ENCODE data around the gene LHPP.

The LHPP gene

DNA sequence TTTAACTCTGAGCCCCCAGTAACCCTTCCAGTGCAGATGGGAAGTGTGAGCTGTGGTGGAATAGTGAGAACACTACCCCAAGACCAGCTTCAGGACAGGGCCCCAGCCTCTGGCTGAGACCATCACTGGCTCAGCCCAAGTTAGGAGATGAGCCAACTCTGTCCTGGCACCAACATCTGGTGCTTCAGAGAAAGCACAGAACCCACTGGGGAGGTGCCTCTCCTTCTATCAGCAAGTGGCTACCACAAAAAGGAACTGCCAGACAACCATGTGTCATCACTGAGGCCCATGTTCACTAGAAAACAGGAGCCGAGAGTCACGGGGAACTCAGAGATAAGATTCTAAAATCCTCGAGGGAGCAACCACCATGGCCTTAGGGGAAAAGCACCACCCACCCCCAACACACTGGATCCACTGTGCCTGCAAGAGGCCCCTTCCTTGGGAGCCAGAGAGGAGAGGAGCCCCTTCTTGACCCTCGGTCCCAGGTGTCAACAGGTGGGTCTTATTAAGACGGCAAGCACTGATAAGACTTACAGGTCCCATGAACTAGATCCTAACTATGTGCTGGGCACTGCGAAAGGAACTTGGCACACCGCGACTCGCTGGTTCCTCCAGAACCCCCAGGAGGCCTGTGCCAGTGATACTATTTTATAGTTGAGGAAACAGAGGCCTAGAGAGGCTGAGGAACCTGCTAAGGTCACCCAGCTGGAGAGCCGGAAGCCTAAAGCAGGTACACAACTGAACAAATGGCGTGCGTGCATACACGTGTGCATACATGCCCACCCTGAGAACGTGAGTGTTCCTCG, 179.9 kb downstream of the LHPP start:
- TF ChIP-seq TCF4 (CRISPR knock-in tag; IDR thresholded peaks at IDR 0.05; ENCODE audit: borderline replicate concordance) (peak; percentile 35; the same call in 1 of the 2 replicates), ZNF70 (CRISPR knock-in tag; IDR thresholded peaks at IDR 0.05) (no peak), ARNTL (CRISPR knock-in tag; IDR thresholded peaks at IDR 0.05; ENCODE audit: borderline replicate concordance, low read depth) (no peak), ZFP30 (CRISPR knock-in tag; IDR thresholded peaks at IDR 0.05) (no peak), ZFP3 (CRISPR knock-in tag; IDR thresholded peaks at IDR 0.05) (no peak), ZNF8 (CRISPR knock-in tag; IDR thresholded peaks at IDR 0.05) (no peak)
- TF ChIP-seq, protein P1, sequence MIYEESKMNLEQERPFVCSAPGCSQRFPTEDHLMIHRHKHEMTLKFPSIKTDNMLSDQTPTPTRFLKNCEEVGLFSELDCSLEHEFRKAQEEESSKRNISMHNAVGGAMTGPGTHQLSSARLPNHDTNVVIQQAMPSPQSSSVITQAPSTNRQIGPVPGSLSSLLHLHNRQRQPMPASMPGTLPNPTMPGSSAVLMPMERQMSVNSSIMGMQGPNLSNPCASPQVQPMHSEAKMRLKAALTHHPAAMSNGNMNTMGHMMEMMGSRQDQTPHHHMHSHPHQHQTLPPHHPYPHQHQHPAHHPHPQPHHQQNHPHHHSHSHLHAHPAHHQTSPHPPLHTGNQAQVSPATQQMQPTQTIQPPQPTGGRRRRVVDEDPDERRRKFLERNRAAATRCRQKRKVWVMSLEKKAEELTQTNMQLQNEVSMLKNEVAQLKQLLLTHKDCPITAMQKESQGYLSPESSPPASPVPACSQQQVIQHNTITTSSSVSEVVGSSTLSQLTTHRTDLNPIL (CRISPR knock-in tag; IDR thresholded peaks at IDR 0.05; ENCODE audit: low read depth): no peak
- ATAC-seq: peak; percentile 68

DNA sequence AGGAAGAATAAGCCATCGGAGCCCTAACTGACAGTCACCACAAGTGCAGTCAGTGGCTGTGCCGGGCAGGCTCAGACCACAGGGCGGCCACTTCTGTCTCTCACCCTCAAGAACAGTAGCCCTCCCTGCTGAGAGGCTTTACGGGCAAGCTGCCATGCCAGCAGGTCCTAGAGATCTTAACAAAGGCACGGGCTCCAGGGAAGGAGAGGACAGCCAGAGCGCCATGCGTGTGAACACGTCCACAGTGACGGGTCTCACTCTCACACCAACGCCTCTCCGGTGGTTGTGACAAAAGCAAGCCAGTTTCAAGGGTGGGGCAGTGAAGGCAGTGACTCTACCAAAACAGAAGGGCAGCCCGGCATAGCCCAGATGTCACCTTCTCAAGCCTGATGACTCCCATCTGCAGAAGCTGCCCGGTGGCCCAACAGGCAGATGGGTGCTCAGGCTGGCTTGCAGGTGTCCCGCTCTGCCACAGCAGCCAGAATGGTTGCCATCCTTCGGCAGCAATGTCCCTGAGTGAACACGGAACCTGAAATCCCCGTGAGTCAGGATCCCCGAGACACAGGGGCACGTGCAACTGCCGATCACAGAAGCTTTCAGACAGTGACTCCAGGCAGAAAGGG, 180.6 kb downstream of the LHPP start:
- no peak for TF ChIP-seq OSR1 (CRISPR knock-in tag; IDR thresholded peaks at IDR 0.05)
- TF ChIP-seq, protein P2, sequence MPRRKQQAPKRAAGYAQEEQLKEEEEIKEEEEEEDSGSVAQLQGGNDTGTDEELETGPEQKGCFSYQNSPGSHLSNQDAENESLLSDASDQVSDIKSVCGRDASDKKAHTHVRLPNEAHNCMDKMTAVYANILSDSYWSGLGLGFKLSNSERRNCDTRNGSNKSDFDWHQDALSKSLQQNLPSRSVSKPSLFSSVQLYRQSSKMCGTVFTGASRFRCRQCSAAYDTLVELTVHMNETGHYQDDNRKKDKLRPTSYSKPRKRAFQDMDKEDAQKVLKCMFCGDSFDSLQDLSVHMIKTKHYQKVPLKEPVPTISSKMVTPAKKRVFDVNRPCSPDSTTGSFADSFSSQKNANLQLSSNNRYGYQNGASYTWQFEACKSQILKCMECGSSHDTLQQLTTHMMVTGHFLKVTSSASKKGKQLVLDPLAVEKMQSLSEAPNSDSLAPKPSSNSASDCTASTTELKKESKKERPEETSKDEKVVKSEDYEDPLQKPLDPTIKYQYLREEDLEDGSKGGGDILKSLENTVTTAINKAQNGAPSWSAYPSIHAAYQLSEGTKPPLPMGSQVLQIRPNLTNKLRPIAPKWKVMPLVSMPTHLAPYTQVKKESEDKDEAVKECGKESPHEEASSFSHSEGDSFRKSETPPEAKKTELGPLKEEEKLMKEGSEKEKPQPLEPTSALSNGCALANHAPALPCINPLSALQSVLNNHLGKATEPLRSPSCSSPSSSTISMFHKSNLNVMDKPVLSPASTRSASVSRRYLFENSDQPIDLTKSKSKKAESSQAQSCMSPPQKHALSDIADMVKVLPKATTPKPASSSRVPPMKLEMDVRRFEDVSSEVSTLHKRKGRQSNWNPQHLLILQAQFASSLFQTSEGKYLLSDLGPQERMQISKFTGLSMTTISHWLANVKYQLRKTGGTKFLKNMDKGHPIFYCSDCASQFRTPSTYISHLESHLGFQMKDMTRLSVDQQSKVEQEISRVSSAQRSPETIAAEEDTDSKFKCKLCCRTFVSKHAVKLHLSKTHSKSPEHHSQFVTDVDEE (CRISPR knock-in tag; IDR thresholded peaks at IDR 0.05): no peak
- no peak for TF ChIP-seq PPARA (CRISPR knock-in tag; IDR thresholded peaks at IDR 0.05; ENCODE audit: borderline replicate concordance)
- TF ChIP-seq RARB (CRISPR knock-in tag; IDR thresholded peaks at IDR 0.05): no peak
- no peak for TF ChIP-seq GLIS3 (CRISPR knock-in tag; IDR thresholded peaks at IDR 0.05)
- no peak for TF ChIP-seq ARNTL (CRISPR knock-in tag; IDR thresholded peaks at IDR 0.05; ENCODE audit: borderline replicate concordance, low read depth)
- no peak for TF ChIP-seq ZC3H10 (CRISPR knock-in tag; IDR thresholded peaks at IDR 0.05)
- no peak for TF ChIP-seq ZFP3 (CRISPR knock-in tag; IDR thresholded peaks at IDR 0.05)
- TF ChIP-seq TOX (CRISPR knock-in tag; IDR thresholded peaks at IDR 0.05; ENCODE audit: borderline replicate concordance): no peak
- no peak for TF ChIP-seq ISL1 (CRISPR knock-in tag; IDR thresholded peaks at IDR 0.05)
- TF ChIP-seq ZNF565 (CRISPR knock-in tag; conservative IDR thresholded peaks at IDR 0.05; ENCODE audit: low read depth): no peak
- no peak for TF ChIP-seq SNAI2 (CRISPR knock-in tag; IDR thresholded peaks at IDR 0.05)
- TF ChIP-seq, protein P3, sequence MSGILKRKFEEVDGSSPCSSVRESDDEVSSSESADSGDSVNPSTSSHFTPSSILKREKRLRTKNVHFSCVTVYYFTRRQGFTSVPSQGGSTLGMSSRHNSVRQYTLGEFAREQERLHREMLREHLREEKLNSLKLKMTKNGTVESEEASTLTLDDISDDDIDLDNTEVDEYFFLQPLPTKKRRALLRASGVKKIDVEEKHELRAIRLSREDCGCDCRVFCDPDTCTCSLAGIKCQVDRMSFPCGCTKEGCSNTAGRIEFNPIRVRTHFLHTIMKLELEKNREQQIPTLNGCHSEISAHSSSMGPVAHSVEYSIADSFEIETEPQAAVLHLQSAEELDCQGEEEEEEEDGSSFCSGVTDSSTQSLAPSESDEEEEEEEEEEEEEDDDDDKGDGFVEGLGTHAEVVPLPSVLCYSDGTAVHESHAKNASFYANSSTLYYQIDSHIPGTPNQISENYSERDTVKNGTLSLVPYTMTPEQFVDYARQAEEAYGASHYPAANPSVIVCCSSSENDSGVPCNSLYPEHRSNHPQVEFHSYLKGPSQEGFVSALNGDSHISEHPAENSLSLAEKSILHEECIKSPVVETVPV (CRISPR knock-in tag; IDR thresholded peaks at IDR 0.05): no peak
- TF ChIP-seq, protein P4, sequence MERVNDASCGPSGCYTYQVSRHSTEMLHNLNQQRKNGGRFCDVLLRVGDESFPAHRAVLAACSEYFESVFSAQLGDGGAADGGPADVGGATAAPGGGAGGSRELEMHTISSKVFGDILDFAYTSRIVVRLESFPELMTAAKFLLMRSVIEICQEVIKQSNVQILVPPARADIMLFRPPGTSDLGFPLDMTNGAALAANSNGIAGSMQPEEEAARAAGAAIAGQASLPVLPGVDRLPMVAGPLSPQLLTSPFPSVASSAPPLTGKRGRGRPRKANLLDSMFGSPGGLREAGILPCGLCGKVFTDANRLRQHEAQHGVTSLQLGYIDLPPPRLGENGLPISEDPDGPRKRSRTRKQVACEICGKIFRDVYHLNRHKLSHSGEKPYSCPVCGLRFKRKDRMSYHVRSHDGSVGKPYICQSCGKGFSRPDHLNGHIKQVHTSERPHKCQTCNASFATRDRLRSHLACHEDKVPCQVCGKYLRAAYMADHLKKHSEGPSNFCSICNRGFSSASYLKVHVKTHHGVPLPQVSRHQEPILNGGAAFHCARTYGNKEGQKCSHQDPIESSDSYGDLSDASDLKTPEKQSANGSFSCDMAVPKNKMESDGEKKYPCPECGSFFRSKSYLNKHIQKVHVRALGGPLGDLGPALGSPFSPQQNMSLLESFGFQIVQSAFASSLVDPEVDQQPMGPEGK (CRISPR knock-in tag; IDR thresholded peaks at IDR 0.05; ENCODE audit: borderline replicate concordance): no peak
- no peak for TF ChIP-seq ZFP30 (CRISPR knock-in tag; IDR thresholded peaks at IDR 0.05)
- TF ChIP-seq ESRRG (CRISPR knock-in tag; IDR thresholded peaks at IDR 0.05): no peak
- TF ChIP-seq ZNF70 (CRISPR knock-in tag; IDR thresholded peaks at IDR 0.05): no peak
- TF ChIP-seq ZNF8 (CRISPR knock-in tag; IDR thresholded peaks at IDR 0.05): no peak
- no peak for TF ChIP-seq CSDC2 (CRISPR knock-in tag; IDR thresholded peaks at IDR 0.05)
- ATAC-seq: no peak

DNA sequence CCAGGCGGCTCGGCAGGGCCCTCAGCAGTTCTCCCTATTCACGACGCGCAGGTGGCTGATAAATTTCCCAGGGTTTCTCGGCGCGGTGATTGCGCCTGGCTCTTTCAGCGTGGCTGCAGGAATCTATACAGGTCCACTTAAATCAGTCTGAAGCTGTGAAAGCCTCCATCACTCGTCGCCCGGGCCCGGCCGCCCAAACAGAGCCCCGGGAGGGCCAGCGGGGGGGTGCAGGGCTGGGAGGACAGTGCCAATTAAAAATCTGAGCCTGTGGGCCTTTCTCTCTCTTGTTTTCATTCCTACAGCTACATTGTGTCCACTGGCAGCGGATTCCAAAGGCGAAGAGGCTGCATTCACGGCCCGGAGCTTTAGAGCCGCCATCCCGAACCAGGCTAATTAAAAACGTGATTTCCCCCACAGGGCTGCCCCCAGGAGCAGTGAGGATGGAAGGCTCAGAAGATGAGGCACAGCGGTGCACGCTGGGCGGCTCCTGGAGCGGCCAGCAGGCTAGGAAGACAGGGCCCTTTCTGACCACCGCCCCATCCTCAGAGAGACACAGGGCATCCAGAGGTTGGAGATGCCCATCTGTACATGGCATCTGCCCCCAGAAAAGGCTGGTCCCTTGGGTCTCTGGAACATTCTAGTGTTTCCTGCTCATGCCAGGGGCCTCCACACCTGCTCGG, 181.8 kb downstream of the LHPP start:
- no peak for ATAC-seq
- TF ChIP-seq, protein P4 (CRISPR knock-in tag; IDR thresholded peaks at IDR 0.05; ENCODE audit: borderline replicate concordance): no peak
- TF ChIP-seq ESRRG (CRISPR knock-in tag; IDR thresholded peaks at IDR 0.05) (no peak), TCF4 (CRISPR knock-in tag; IDR thresholded peaks at IDR 0.05; ENCODE audit: borderline replicate concordance) (no peak), ISL1 (CRISPR knock-in tag; IDR thresholded peaks at IDR 0.05) (no peak), CSDC2 (CRISPR knock-in tag; IDR thresholded peaks at IDR 0.05) (no peak)
- TF ChIP-seq, protein P1 (CRISPR knock-in tag; IDR thresholded peaks at IDR 0.05; ENCODE audit: low read depth): no peak
- TF ChIP-seq, protein P5, sequence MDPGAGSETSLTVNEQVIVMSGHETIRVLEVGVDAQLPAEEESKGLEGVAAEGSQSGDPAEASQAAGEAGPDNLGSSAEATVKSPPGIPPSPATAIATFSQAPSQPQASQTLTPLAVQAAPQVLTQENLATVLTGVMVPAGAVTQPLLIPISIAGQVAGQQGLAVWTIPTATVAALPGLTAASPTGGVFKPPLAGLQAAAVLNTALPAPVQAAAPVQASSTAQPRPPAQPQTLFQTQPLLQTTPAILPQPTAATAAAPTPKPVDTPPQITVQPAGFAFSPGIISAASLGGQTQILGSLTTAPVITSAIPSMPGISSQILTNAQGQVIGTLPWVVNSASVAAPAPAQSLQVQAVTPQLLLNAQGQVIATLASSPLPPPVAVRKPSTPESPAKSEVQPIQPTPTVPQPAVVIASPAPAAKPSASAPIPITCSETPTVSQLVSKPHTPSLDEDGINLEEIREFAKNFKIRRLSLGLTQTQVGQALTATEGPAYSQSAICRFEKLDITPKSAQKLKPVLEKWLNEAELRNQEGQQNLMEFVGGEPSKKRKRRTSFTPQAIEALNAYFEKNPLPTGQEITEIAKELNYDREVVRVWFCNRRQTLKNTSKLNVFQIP (CRISPR knock-in tag; IDR thresholded peaks at IDR 0.05; ENCODE audit: borderline replicate concordance, low read depth): no peak

All from SK-N-SH treated with all-trans-retinoic acid at 6 μM for 48 hours (cell line).